IPS-15b (cell line): Measurements from ENCODE around the gene SSBP3.
"Not testable (repeated sequence)": the region's sequence is repeated elsewhere in the genome, so short reads cannot be mapped to it uniquely, and the experiment has no call there.

Source experiments
- H3K27me3 ChIP-seq: one replicate; pipeline ENCODE4 v1.6.1; 2013; ENCODE audit warnings: low read length; ENCODE audit not compliant: control insufficient read depth, insufficient read depth
- H3K36me3 ChIP-seq: one replicate; pipeline ENCODE4 v1.6.1; 2013; ENCODE audit warnings: low read length; ENCODE audit not compliant: control insufficient read depth, insufficient read depth
- H3K4me1 ChIP-seq: one replicate; pipeline ENCODE4 v1.6.1; 2013; ENCODE audit warnings: mild to moderate bottlenecking, low read length; ENCODE audit not compliant: control insufficient read depth, insufficient read depth
- H3K4me3 ChIP-seq: one replicate; pipeline ENCODE4 v1.5.1; 2013; ENCODE audit warnings: low read depth, low read length
- H3K9ac ChIP-seq: one replicate; pipeline ENCODE4 v1.6.1; 2013; ENCODE audit warnings: low read depth, mild to moderate bottlenecking, low read length
- H3K9me3 ChIP-seq: one replicate; pipeline ENCODE4 v1.6.1; 2013; ENCODE audit warnings: mild to moderate bottlenecking, low read length; ENCODE audit not compliant: control insufficient read depth, insufficient read depth

The SSBP3 gene

DNA sequence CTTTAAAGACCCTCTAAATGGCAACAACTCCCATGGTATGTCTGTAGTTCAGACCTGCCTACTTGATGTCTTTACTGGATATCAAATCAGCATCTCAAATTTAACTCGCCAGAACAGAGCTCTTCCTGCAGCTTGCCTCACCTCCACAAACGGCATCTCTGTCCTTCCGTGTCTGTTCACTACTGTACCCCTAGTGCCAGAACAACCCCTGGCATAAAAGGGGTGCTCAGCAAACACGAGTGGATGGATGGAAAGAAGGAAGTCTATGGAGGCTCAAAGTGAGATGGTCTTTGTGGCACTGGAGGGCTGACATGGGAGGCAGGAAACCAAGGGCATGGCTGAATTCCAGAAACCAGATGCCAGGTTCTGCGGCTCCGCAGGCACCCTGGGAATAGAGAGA lies 183.5 kb downstream of the SSBP3 start:
- Histone ChIP-seq H3K9me3 (no peaks in the 10 kb centered on the region), H3K9ac (no peak overlapping the region), H3K4me1 (peaks cover 5% of the 10 kb centered on the region), H3K36me3 (peaks cover 14% of the 10 kb centered on the region), H3K27me3 (no peaks in the 10 kb centered on the region), H3K4me3 (no peak overlapping the region)

- Histone ChIP-seq H3K9ac (no peak overlapping the region), H3K27me3 (no peaks in the 10 kb centered on the region), H3K4me1 (peaks cover 5% of the 10 kb centered on the region), H3K9me3 (no peaks in the 10 kb centered on the region), H3K36me3 (peaks cover 17% of the 10 kb centered on the region), H3K4me3 (no peak overlapping the region)
Observed at GRCh38 chr1:54221867-54222484, 184.2 kb downstream of the SSBP3 start.

DNA sequence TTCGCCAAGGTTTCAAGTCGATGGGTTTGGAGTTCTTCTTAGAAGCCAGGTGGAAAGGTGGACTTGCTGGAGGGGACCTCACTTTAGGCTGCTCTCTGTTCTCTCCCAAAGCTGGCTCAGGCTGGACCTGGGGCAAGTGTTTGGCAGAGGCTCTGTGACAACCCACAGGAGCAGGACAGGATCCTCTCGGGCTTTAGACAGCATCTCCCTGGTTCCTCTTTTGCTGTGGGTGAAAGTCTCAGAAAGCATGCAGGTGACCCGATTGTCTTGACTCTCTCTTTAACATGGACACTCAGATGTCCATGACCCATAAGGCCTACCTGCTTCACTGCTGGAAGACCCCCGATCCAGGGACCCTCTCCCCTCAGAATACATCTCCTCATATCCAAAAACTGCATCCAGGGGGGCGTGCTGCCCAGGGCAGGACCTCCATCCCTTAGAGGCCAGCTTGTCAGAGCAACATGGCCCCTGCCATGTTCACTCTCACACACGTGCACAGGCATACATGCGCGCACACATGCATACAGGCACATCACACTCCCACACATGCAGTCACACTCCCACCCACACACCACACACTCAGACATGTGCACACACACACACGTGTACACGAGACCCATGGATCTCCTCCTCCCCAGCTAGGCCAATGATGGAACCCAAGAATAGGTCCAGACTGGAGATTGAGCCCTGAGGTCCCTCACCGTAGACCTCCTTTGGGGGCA lies 184.9 kb downstream of the SSBP3 start:
- H3K9ac ChIP-seq: no peak overlapping the region
- H3K4me3 ChIP-seq: no peak overlapping the region
- H3K4me1 ChIP-seq: peaks cover 5% of the 10 kb centered on the region
- no peaks in the 10 kb centered on the region for H3K9me3 ChIP-seq
- no peaks in the 10 kb centered on the region for H3K27me3 ChIP-seq
- peaks cover 24% of the 10 kb centered on the region for H3K36me3 ChIP-seq

DNA sequence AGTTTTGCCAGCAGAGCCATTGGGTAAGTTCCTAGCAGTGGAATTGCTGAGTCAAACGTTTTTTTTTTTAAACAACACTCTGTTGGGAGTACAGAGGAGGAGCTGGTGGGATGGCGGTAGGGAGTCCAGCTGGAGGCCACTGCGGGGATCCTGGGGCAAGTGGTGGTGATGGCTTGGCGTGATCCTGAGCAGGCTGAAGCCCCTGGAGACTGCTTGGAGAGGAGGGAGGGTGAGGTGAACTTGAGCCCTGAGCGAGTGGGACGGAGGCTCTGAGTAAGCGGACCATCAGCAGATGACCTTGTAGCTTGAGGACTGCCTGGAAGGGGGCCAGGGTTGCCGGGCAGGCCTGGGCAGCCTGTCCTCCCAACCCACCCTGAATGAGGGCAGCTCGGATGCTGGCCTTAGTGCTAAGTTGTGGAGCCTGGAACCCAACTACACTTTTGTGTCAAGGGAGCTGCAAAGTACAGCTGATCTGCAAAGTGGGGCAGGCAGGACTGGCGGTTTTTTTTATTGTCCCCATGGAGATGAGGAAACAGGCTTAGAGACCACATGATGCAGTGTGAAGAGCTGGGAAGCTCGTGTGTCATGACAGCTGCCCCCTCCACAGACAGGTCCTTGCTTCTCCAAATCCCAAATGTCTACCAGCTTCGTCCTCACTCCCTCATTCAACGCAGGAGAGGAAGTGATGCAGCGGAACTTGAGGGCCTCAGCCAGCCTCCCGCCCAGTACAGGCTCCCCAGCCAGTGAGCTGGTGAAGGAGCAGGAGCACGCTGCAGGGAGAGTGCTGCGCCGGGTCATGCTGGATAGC lies 186.0 kb downstream of the SSBP3 start:
- H3K9ac ChIP-seq: no peak overlapping the region
- H3K27me3 ChIP-seq: no peaks in the 10 kb centered on the region
- peaks cover 34% of the 10 kb centered on the region for H3K36me3 ChIP-seq
- no peaks in the 10 kb centered on the region for H3K9me3 ChIP-seq
- H3K4me3 ChIP-seq: no peak overlapping the region
- H3K4me1 ChIP-seq: peaks cover 5% of the 10 kb centered on the region

DNA sequence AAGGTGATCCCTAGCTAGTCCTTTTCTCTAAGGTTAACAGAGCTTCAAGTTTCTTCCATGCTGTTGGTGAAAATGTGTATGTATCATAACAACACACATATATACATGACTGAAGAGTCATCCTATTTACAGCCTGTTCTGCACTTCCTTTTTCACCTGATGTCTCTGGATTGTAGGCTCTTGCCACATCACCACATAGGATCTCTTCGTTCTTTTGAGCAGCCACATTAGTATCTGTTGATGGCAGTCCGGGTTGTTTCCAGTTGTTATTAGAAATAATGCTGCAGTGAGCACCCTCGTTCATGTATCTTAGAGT lies 186.5 kb downstream of the SSBP3 start:
- Histone ChIP-seq H3K27me3 (no peaks in the 10 kb centered on the region), H3K4me1 (peaks cover 5% of the 10 kb centered on the region), H3K9me3 (no peaks in the 10 kb centered on the region), H3K9ac (no peak overlapping the region), H3K4me3 (no peak overlapping the region), H3K36me3 (peaks cover 39% of the 10 kb centered on the region)

DNA sequence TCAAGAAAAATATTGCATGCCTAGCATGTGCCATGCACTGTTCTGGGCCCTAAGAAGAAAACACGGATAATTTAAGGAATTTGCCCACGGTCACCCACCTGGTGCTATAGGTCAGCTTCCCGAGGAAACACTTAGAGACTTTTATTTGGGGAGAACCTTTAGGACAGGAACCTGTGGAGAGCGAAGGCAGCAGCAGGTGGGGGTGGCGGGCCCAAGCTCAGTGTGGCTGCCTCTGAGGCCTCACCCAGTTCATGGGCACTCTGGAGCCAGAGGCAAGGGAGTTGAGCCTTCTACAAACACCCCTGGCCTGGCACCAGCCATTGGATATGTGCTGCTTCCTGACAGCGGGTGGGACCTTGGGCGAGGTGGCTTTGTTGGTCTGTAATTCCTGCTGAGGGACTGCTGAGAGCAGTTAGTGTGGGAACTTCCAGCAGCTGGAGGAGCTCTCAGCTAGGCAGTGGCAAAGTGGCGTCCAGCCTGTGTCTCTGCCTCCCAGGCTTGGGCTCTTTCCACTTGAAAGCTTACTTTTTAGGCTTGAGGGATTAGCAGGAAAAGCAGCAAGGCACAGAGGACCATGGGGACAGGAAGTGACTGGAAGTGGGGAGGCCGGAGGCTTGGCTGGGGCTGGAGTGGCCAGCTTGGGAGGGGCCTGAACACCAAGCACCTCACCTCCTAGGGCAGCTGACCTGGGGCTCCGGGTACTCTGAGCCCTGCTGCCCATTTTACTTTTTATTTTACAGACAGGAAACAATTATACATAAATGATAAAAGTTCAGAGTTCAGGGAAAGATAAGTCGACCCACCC lies 187.1 kb downstream of the SSBP3 start:
- Histone ChIP-seq H3K4me3 (no peak overlapping the region), H3K4me1 (peaks cover 5% of the 10 kb centered on the region), H3K27me3 (no peaks in the 10 kb centered on the region), H3K36me3 (peaks cover 42% of the 10 kb centered on the region), H3K9me3 (no peaks in the 10 kb centered on the region), H3K9ac (no peak overlapping the region)

GRCh38 chr1:54215523-54215922 lies 190.7 kb downstream of the SSBP3 start:
- Histone ChIP-seq H3K36me3 (peaks cover 64% of the 10 kb centered on the region), H3K4me1 (no peaks in the 10 kb centered on the region)

DNA sequence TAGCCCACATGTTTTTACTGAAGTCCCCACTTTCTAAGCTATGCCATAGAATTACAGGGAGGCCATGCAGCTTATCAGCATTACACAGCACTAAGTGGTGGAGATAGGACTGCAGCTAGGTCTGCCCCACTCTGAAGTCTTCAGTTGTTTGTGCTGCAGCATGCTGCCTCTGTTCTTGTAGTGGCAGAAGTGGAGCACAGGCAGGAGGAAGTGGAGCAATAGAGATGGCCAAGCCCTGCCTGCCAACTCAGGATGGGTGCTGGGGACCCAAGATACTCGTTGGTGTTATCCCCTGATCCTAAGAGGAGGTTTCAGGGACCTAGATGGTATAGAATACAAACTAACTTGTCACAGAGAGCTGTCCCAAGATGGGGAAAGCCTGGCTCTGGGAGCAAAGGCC lies 193.3 kb downstream of the SSBP3 start:
- Histone ChIP-seq H3K4me1 (no peaks in the 10 kb centered on the region), H3K36me3 (peaks cover 68% of the 10 kb centered on the region), H3K27me3 (no peaks in the 10 kb centered on the region), H3K4me3 (no peak overlapping the region), H3K9ac (no peak overlapping the region), H3K9me3 (no peaks in the 10 kb centered on the region)

More at GRCh38 chr1:54215523-54215922, 190.7 kb downstream of the SSBP3 start:
- H3K9ac ChIP-seq: no peak overlapping the region
- no peaks in the 10 kb centered on the region for H3K9me3 ChIP-seq
- no peak overlapping the region for H3K4me3 ChIP-seq
- H3K27me3 ChIP-seq: no peaks in the 10 kb centered on the region

- H3K4me3 ChIP-seq, H3K9me3 ChIP-seq, H3K9ac ChIP-seq, H3K4me1 ChIP-seq, H3K27me3 ChIP-seq: not testable (repeated sequence)
- H3K36me3 ChIP-seq: peaks cover 48% of the 10 kb centered on the region
Observed at GRCh38 chr1:54207896-54208295, 198.3 kb downstream of the SSBP3 start.

- H3K36me3 ChIP-seq: peaks cover 44% of the 10 kb centered on the region
- H3K4me1 ChIP-seq: no peaks in the 10 kb centered on the region
- H3K9me3 ChIP-seq: no peaks in the 10 kb centered on the region
- H3K9ac ChIP-seq: no peak overlapping the region
- H3K27me3 ChIP-seq: no peaks in the 10 kb centered on the region
- no peak overlapping the region for H3K4me3 ChIP-seq
Observed at GRCh38 chr1:54207287-54207686, 198.9 kb downstream of the SSBP3 start.

DNA sequence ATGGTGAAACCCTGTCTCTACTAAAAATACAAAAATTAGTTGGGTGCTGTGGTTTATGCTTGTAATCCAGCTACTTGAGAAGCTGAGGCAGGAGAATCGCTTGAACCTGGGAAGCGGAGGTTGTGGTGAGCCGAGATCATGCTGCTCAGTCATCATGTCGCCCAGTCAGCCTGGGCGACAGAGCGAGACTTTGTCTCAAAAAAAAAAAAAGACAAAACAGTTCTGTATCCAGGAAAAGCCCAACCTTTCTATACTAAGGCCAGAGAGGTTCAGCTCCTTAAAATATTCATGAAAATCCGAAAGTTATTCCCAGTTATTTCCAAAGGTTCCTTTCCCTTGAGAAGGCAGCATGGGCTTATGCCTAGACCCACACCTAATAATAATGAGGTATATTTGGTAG lies 202.0 kb downstream of the SSBP3 start:
- Histone ChIP-seq H3K9me3 (no peaks in the 10 kb centered on the region), H3K9ac (no peak overlapping the region), H3K4me1 (peaks cover 2% of the 10 kb centered on the region), H3K4me3 (no peak overlapping the region), H3K27me3 (no peaks in the 10 kb centered on the region), H3K36me3 (peaks cover 23% of the 10 kb centered on the region)
